K562 (cell line): ENCODE measurements around the gene EPHA7.

ENCODE experiments used
- EGR1 ChIP-seq: fragments of 450-650 bp; conservative IDR thresholded peaks from 2 replicates; pipeline ENCODE4 v1.6.1; 2017; ENCODE audit warnings: mild to moderate bottlenecking
- EZH2 ChIP-seq: IDR thresholded peaks from 2 replicates; pipeline ENCODE4 v1.6.1; 2012; ENCODE audit warnings: low read depth, mild to moderate bottlenecking, inconsistent platforms, low read length, borderline replicate concordance
- HDAC1 ChIP-seq, 2 experiments: fragments of 450-650 bp; IDR thresholded peaks; 2 replicates each; pipeline ENCODE4 v1.6.1; 2016 to 2017; ENCODE audit warnings: inconsistent platforms in 1 of 2, mild to moderate bottlenecking in 1 of 2, moderate library complexity in 1 of 2
- JUND ChIP-seq, 2 experiments: IDR thresholded peaks; 2 replicates in 1 of 2; 3 replicates in 1 of 2; pipeline ENCODE4 v1.6.1; 2011; ENCODE audit warnings: borderline replicate concordance in 2 of 2, low read depth in 2 of 2, low read length in 2 of 2, improper control_type of control experiment in 1 of 2, missing biosample characterization in 1 of 2, missing genetic modification characterization in 1 of 2, missing genetic modification reagents in 1 of 2
- MAX ChIP-seq: sonication (generic); formaldehyde crosslinking; IDR thresholded peaks from 2 replicates; pipeline ENCODE4 v1.9.0; 2022; ENCODE audit warnings: mild to moderate bottlenecking, missing genetic modification reagents
- POLR2A ChIP-seq: fragments of 450-650 bp; conservative IDR thresholded peaks from 2 replicates; pipeline ENCODE4 v1.6.1; 2016
- SMC3 ChIP-seq: conservative IDR thresholded peaks from 2 replicates; pipeline ENCODE4 v1.6.1; 2011; ENCODE audit warnings: low read depth, low read length, improper control_type of control experiment; ENCODE audit not compliant: insufficient read depth
- ZC3H4 ChIP-seq: sonication (generic); formaldehyde crosslinking; IDR thresholded peaks from 2 replicates; pipeline ENCODE4 v1.9.0; 2021; ENCODE audit warnings: missing genetic modification reagents, borderline replicate concordance
- ZMIZ1 ChIP-seq, 2 experiments: fragments of 150-350 bp in 1 of 2; IDR thresholded peaks; 2 replicates each; pipeline ENCODE4 v1.6.1; 2012 to 2016; ENCODE audit warnings: low read depth in 2 of 2, low read length in 2 of 2, mild to moderate bottlenecking in 1 of 2, moderate library complexity in 1 of 2
- ZNF263 ChIP-seq: sonication (generic); formaldehyde crosslinking; IDR thresholded peaks from 2 replicates; pipeline ENCODE4 v1.8.0; 2022; ENCODE audit warnings: mild to moderate bottlenecking, missing genetic modification reagents, borderline replicate concordance

DNA sequence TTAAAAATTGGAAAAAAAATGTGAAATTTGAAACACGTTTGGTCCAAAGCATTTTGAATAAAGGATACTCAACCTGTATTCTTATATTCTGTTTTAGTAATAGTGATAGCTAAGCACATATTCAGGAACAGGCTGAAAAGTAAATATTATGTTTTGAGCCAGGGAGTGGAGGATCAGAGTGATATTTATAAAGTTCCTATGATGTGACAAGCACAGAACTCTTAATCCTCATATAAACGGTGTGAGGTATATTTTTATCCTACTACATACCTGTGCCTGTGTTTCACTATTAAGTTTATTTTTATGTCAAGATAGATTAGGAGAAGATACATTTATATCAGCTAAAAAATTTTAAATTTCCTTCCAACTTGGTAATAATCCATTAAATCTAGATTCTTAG is 225.5 kb downstream of the EPHA7 start:
- TF ChIP-seq HDAC1 (IDR thresholded peaks at IDR 0.05): no peak
- no peak for TF ChIP-seq JUND (IDR thresholded peaks at IDR 0.05; ENCODE audit: borderline replicate concordance, low read depth, low read length)
- TF ChIP-seq JUND (tag; IDR thresholded peaks at IDR 0.05; ENCODE audit: borderline replicate concordance, low read depth, low read length): no peak
- no peak for TF ChIP-seq SMC3
- TF ChIP-seq EZH2: no peak
- no peak for TF ChIP-seq EGR1
- no peak for TF ChIP-seq ZC3H4
- no peak for TF ChIP-seq POLR2A
- TF ChIP-seq MAX (CRISPR knock-in tag): no peak
- no peak for TF ChIP-seq ZMIZ1 (IDR thresholded peaks at IDR 0.05; ENCODE audit: low read depth in 2 of 2, low read length in 2 of 2)
- no peak for TF ChIP-seq ZNF263 (CRISPR knock-in tag)
